GM12872 (cell line): Measurements from ENCODE around the gene ZNF723.

Experiments
- CTCF ChIP-seq: IDR thresholded peaks from 3 replicates; pipeline ENCODE4 v1.5.1; 2011; ENCODE audit warnings: low read depth, mild to moderate bottlenecking, low read length, moderate library complexity; ENCODE audit not compliant: insufficient read depth

ZNF723 gene

DNA sequence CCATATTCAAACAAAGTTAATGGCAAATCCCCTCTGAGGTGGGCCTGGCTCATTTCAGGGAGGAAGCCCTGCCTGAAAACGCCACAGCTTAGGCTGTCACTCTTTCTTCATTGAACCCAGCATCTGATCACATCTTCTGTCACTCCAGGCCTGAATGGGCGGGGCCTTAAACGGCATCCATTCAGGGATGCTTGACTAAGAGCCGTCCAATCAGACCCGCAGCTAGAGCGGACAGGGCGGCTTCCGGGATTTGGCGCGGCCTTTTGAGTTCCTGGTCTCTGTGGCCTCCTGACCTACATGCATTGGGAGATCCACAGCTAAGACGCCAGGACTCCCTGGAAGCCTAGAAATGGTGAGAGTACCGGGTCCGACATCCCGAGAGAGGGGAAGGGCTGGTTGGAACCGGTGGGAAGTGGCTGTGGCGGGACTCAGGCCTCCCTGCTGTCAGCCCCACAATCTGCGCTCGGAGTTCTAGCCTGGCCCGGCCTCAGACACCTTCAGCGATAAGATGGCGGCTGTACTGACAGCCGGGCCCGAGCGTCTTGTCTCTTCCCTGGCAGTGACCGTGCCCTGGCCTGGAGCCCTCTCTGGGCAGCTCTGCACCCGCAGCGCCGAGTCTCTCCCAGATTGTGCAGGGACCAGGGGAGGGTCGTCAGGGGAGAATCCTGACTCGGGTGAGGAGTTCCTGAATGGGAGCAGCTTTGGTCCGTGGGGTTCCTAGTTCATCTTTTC lies at the start of gene ZNF723:
ZNF723 (plus strand) TSS at position 261 of the 732 bp plus-strand sequence; CDS start at position 350, 89 bp downstream.
- TF ChIP-seq CTCF: no peak

DNA sequence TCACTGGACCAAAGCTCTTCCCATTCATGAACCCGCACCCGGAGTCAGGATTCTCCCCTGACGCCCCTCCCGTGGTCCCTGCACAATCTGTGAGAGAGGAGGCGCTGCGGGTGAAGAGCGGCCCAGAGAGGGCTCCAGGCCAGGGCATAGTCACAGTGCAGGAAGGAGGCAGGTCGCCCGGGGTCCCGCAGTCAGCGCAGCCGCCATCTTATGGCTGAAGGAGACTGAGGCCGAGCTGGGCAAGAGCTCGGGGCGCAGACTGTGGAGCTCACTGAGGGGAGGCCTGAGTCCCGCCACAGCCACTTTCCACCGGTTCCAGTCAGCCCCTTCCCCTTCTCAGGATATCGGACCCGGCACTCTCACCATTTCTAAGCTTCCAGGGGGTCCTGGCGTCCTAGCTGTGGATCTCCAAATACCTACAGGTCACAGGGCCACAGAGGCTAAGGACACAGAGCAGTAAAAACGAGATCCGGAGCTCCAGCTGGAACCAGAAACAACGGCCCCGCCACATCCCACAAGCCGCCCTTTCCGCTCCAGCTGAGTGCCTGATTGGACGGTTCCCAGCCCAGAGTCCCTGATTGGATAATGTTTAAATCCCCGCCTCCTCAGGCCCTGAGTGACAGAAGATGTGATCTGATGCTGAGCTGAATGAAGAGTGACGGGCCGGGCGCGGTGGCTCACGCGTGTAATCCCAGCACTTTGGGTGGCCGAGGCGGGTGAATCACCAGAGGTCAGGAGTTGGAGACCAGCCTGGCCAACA lies 48.3 kb upstream of the ZNF723 start, which contains the start of gene ZNF99:
ZNF99 (minus strand) TSS at position 501 of the 760 bp plus-strand sequence; CDS start at position 366, 135 bp downstream.
- TF ChIP-seq CTCF: no peak

GRCh38 chr19:22797040-22797439 lies 35.1 kb upstream of the ZNF723 start:
- no peak for TF ChIP-seq CTCF

GRCh38 chr19:22806418-22806817 lies 25.7 kb upstream of the ZNF723 start:
- TF ChIP-seq CTCF: no peak

- no peak for TF ChIP-seq CTCF
These were observed 24.8 kb upstream of the ZNF723 start for GRCh38 chr19:22807061-22807835.

GRCh38 chr19:22814124-22814523 lies 18.0 kb upstream of the ZNF723 start:
- TF ChIP-seq CTCF: no peak

GRCh38 chr19:22831211-22831610 lies 880 bp upstream of the ZNF723 start:
- TF ChIP-seq CTCF: no peak
